Endothelial cell (in vitro differentiated cells): ENCODE results near the gene NOB1. TPM values are rescaled to one million over a fixed set of nuclear protein-coding genes. Genes with fewer than 3 reads are reported as not detected.

Experiments used
- DNase-seq: peaks from one replicate; pipeline ENCODE4 v3.0.0; 2021; ENCODE audit warnings: low spot score
- H3K27ac Mint-ChIP-seq: one replicate; pipeline ENCODE4 v1.8.0; 2021; ENCODE audit warnings: mixed read lengths, inconsistent platforms; ENCODE audit not compliant: unreplicated experiment
- H3K27me3 Mint-ChIP-seq: one replicate; pipeline ENCODE4 v1.8.0; 2021; ENCODE audit warnings: mild to moderate bottlenecking, moderate library complexity, mixed read lengths, inconsistent platforms; ENCODE audit not compliant: unreplicated experiment
- H3K36me3 Mint-ChIP-seq: one replicate; pipeline ENCODE4 v1.8.0; 2021; ENCODE audit warnings: mild to moderate bottlenecking, low read depth, mixed read lengths, inconsistent platforms; ENCODE audit not compliant: unreplicated experiment
- H3K4me1 Mint-ChIP-seq: one replicate; pipeline ENCODE4 v1.8.0; 2021; ENCODE audit warnings: mild to moderate bottlenecking, mixed read lengths, inconsistent platforms; ENCODE audit not compliant: unreplicated experiment
- H3K4me3 Mint-ChIP-seq: one replicate; pipeline ENCODE4 v1.8.0; 2021; ENCODE audit warnings: mild to moderate bottlenecking, mixed read lengths, inconsistent platforms; ENCODE audit not compliant: unreplicated experiment
- H3K9me3 Mint-ChIP-seq: one replicate; pipeline ENCODE4 v1.8.0; 2021; ENCODE audit warnings: mixed read lengths, inconsistent platforms; ENCODE audit not compliant: unreplicated experiment
- CTCF ChIP-seq: fragments of 200-600 bp; sonication (generic); IDR thresholded peaks from one replicate; pipeline ENCODE4 v1.5.0; 2021; ENCODE audit warnings: antibody characterized with exemption; ENCODE audit not compliant: unreplicated experiment
- total RNA-seq: library from RNA; stranded (reverse); fragmentation: NEBNext Ultra II Directional; extraction: Animal tissue kit (Norgen Biotek cat#: 25700); gene quantifications from one replicate; pipeline ENCODE4 v1.2.1, GENCODE V29; 2021; ENCODE audit not compliant: unreplicated experiment

Gene NOB1
- total RNA-seq, 1 donor from 2014 or later, result 46.8 TPM

- TF ChIP-seq CTCF, result no peak
- H3K36me3 Mint-ChIP-seq, result peaks cover 17% of the 10 kb centered on the region
- DNase-seq, result no peak
Measured at GRCh38 chr16:69784586-69784985, 29.9 kb upstream of the NOB1 start.

GRCh38 chr16:69781118-69781517 is 26.4 kb upstream of the NOB1 start:
- Mint-ChIP-seq H3K4me1 (peaks cover 3% of the 10 kb centered on the region), H3K36me3 (peaks cover 5% of the 10 kb centered on the region), H3K4me3 (no peak overlapping the region), H3K27ac (no peak overlapping the region), H3K27me3 (no peaks in the 10 kb centered on the region), H3K9me3 (no peaks in the 10 kb centered on the region)
- no peak for TF ChIP-seq CTCF
- DNase-seq, result no peak

More at GRCh38 chr16:69784586-69784985, 29.9 kb upstream of the NOB1 start:
- Mint-ChIP-seq H3K9me3 (no peaks in the 10 kb centered on the region), H3K4me3 (no peak overlapping the region), H3K27ac (no peak overlapping the region), H3K27me3 (peaks cover 3% of the 10 kb centered on the region), H3K4me1 (peaks cover 3% of the 10 kb centered on the region)

GRCh38 chr16:69779724-69780123 is 25.0 kb upstream of the NOB1 start:
- Mint-ChIP-seq H3K36me3 (peaks cover 9% of the 10 kb centered on the region), H3K27ac (no peak overlapping the region), H3K27me3 (no peaks in the 10 kb centered on the region), H3K4me1 (peaks cover 5% of the 10 kb centered on the region), H3K4me3 (no peak overlapping the region), H3K9me3 (no peaks in the 10 kb centered on the region)
- no peak for TF ChIP-seq CTCF
- no peak for DNase-seq

GRCh38 chr16:69775563-69775962 is 20.8 kb upstream of the NOB1 start:
- TF ChIP-seq CTCF, result no peak
- Mint-ChIP-seq H3K4me3 (no peak overlapping the region), H3K4me1 (peaks cover 12% of the 10 kb centered on the region), H3K27ac (no peak overlapping the region), H3K36me3 (peaks cover 9% of the 10 kb centered on the region), H3K9me3 (no peaks in the 10 kb centered on the region), H3K27me3 (no peaks in the 10 kb centered on the region)
- DNase-seq, result no peak

GRCh38 chr16:69773260-69773947 is 18.7 kb upstream of the NOB1 start:
- no peak for DNase-seq
- Mint-ChIP-seq H3K4me3 (no peak overlapping the region), H3K27ac (peak overlapping the region; percentile 88), H3K27me3 (no peaks in the 10 kb centered on the region), H3K9me3 (no peaks in the 10 kb centered on the region), H3K36me3 (peaks cover 9% of the 10 kb centered on the region), H3K4me1 (peaks cover 12% of the 10 kb centered on the region)
- TF ChIP-seq CTCF, result no peak
